ES-I3 (cell line): ENCODE measurements around the gene PDIA5.
"Not testable (repeated sequence)": the region's sequence is repeated elsewhere in the genome, so short reads cannot be mapped to it uniquely, and the experiment has no call there.

Experiments
- H3K36me3 ChIP-seq: 2 replicates; pipeline ENCODE4 v1.6.1; 2013; ENCODE audit warnings: mild to moderate bottlenecking, low read length, control low read depth, moderate library complexity; ENCODE audit not compliant: insufficient read depth
- H3K4me1 ChIP-seq: 2 replicates; pipeline ENCODE4 v1.6.1; 2013; ENCODE audit warnings: mild to moderate bottlenecking, control low read depth, low read length; ENCODE audit not compliant: insufficient read depth
- H3K9ac ChIP-seq: 2 replicates; pipeline ENCODE4 v1.6.1; 2013; ENCODE audit warnings: low read depth, mild to moderate bottlenecking, low read length, moderate library complexity
- H3K9me3 ChIP-seq: 2 replicates; pipeline ENCODE4 v1.6.1; 2013; ENCODE audit warnings: mild to moderate bottlenecking, low read length, moderate library complexity; ENCODE audit not compliant: control insufficient read depth, insufficient read depth

PDIA5 gene

GRCh38 chr3:123100193-123100776 lies 33.5 kb downstream of the PDIA5 start:
- peaks cover 11% of the 10 kb centered on the region; the same call in 1 of the 2 replicates for H3K4me1 ChIP-seq
- no peaks in the 10 kb centered on the region for H3K9me3 ChIP-seq
- H3K36me3 ChIP-seq: peaks cover 13% of the 10 kb centered on the region
- H3K9ac ChIP-seq: no peak overlapping the region

GRCh38 chr3:123102249-123102648 lies 35.4 kb downstream of the PDIA5 start:
- H3K36me3 ChIP-seq: peaks cover 23% of the 10 kb centered on the region
- H3K9me3 ChIP-seq: no peaks in the 10 kb centered on the region
- no peak overlapping the region for H3K9ac ChIP-seq
- peaks cover 11% of the 10 kb centered on the region; the same call in 1 of the 2 replicates for H3K4me1 ChIP-seq

GRCh38 chr3:123102826-123103225 lies 36.0 kb downstream of the PDIA5 start:
- peaks cover 11% of the 10 kb centered on the region; the same call in 1 of the 2 replicates for H3K4me1 ChIP-seq
- H3K9me3 ChIP-seq: no peaks in the 10 kb centered on the region
- H3K9ac ChIP-seq: no peak overlapping the region
- H3K36me3 ChIP-seq: peaks cover 23% of the 10 kb centered on the region

GRCh38 chr3:123104550-123104949 lies 37.7 kb downstream of the PDIA5 start:
- Histone ChIP-seq H3K4me1 (peaks cover 3% of the 10 kb centered on the region; the same call in 1 of the 2 replicates), H3K9me3 (no peaks in the 10 kb centered on the region), H3K9ac (no peak overlapping the region), H3K36me3 (peaks cover 23% of the 10 kb centered on the region)

GRCh38 chr3:123105201-123106189 lies 38.7 kb downstream of the PDIA5 start:
- Histone ChIP-seq H3K36me3 (peaks cover 23% of the 10 kb centered on the region), H3K9ac (no peak overlapping the region), H3K9me3 (no peaks in the 10 kb centered on the region), H3K4me1 (no peaks in the 10 kb centered on the region)

- H3K9ac ChIP-seq: no peak overlapping the region
- H3K4me1 ChIP-seq: no peaks in the 10 kb centered on the region
These were observed 43.6 kb downstream of the PDIA5 start for GRCh38 chr3:123110282-123110975.

GRCh38 chr3:123110976-123111615 lies 44.3 kb downstream of the PDIA5 start:
- Histone ChIP-seq H3K9me3 (no peaks in the 10 kb centered on the region), H3K9ac (no peak overlapping the region), H3K36me3 (peaks cover 9% of the 10 kb centered on the region), H3K4me1 (no peaks in the 10 kb centered on the region)

More at GRCh38 chr3:123110282-123110975, 43.6 kb downstream of the PDIA5 start:
- Histone ChIP-seq H3K9me3 (no peaks in the 10 kb centered on the region), H3K36me3 (peaks cover 11% of the 10 kb centered on the region)

- H3K9ac ChIP-seq: no peak overlapping the region
- peaks cover 5% of the 10 kb centered on the region for H3K36me3 ChIP-seq
- H3K4me1 ChIP-seq: no peaks in the 10 kb centered on the region
- H3K9me3 ChIP-seq: no peaks in the 10 kb centered on the region
These were observed 44.8 kb downstream of the PDIA5 start for GRCh38 chr3:123111640-123112039.

GRCh38 chr3:123112232-123112631 lies 45.4 kb downstream of the PDIA5 start:
- Histone ChIP-seq H3K9me3 (no peaks in the 10 kb centered on the region), H3K9ac (no peak overlapping the region), H3K4me1 (no peaks in the 10 kb centered on the region), H3K36me3 (peaks cover 3% of the 10 kb centered on the region)

GRCh38 chr3:123112656-123113055 lies 45.8 kb downstream of the PDIA5 start:
- not testable (repeated sequence) for H3K9ac ChIP-seq, H3K9me3 ChIP-seq, H3K4me1 ChIP-seq, H3K36me3 ChIP-seq

- H3K9me3 ChIP-seq: no peaks in the 10 kb centered on the region
- H3K4me1 ChIP-seq: no peaks in the 10 kb centered on the region
- no peak overlapping the region for H3K9ac ChIP-seq
- peaks cover 3% of the 10 kb centered on the region for H3K36me3 ChIP-seq
These were observed 47.1 kb downstream of the PDIA5 start for GRCh38 chr3:123113889-123114450.

GRCh38 chr3:123116116-123116515 lies 49.3 kb downstream of the PDIA5 start:
- Histone ChIP-seq H3K36me3 (peaks cover 6% of the 10 kb centered on the region), H3K9me3 (no peaks in the 10 kb centered on the region), H3K4me1 (peaks cover 14% of the 10 kb centered on the region; the same call in 1 of the 2 replicates), H3K9ac (no peak overlapping the region)

- Histone ChIP-seq H3K9ac (no peak overlapping the region), H3K9me3 (no peaks in the 10 kb centered on the region), H3K4me1 (peaks cover 22% of the 10 kb centered on the region; the same call in 1 of the 2 replicates), H3K36me3 (peaks cover 7% of the 10 kb centered on the region)
These were observed 52.6 kb downstream of the PDIA5 start for GRCh38 chr3:123119388-123119787.

GRCh38 chr3:123119802-123120201 lies 53.0 kb downstream of the PDIA5 start:
- Histone ChIP-seq H3K9me3 (no peaks in the 10 kb centered on the region), H3K9ac (no peak overlapping the region), H3K4me1 (peaks cover 22% of the 10 kb centered on the region; the same call in 1 of the 2 replicates), H3K36me3 (peaks cover 8% of the 10 kb centered on the region)
